MM.1S (cell line): ENCODE results near the gene OXT.

Experiments used
- CTCF ChIP-seq: fragments of 300-600 bp; sonication (generic); IDR thresholded peaks from 2 replicates; pipeline ENCODE4 v1.5.1; 2016; ENCODE audit warnings: antibody characterized with exemption, low read length, mixed read lengths
- EZH2 ChIP-seq: fragments of 300-600 bp; sonication (generic); optimal IDR thresholded peaks from 2 replicates; pipeline ENCODE3; 2017; ENCODE audit warnings: low read depth, mild to moderate bottlenecking, antibody characterized with exemption, low read length, mixed read lengths
- EZH2phosphoT487 ChIP-seq: fragments of 300-600 bp; sonication (generic); IDR thresholded peaks from 2 replicates; pipeline ENCODE4 v1.6.1; 2018; ENCODE audit warnings: antibody characterized with exemption, low read length

- TF ChIP-seq EZH2phosphoT487 = no peak
- no peak for TF ChIP-seq CTCF
- no peak for TF ChIP-seq EZH2
These were observed 182 bp upstream of the OXT start for GRCh38 chr20:3071266-3071609.
